CD14-positive monocyte (primary cell): Measurements from ENCODE around the gene KLHL17. TPM values are rescaled to one million over a fixed set of nuclear protein-coding genes. Genes with fewer than 3 reads are reported as not detected.

Experiments used
- DNase-seq, 3 donors: peaks; one replicate each; pipeline ENCODE4 v3.0.0-alpha.2; 2011 to 2022
- H2AFZ ChIP-seq: 2 replicates; pipeline ENCODE4 v1.6.0; 2012; ENCODE audit warnings: mild to moderate bottlenecking, low read depth, low read length, inconsistent platforms; ENCODE audit not compliant: insufficient read depth, poor library complexity, severe bottlenecking
- H3K27ac ChIP-seq, 2 donors: 1 replicate in 1 of 2; 2 replicates in 1 of 2; pipeline ENCODE4 v1.5.1; 2012 to 2013; ENCODE audit warnings: low read length in 2 of 2, control low read depth in 1 of 2, inconsistent platforms in 1 of 2, low read depth in 1 of 2, mild to moderate bottlenecking in 1 of 2
- H3K27me3 ChIP-seq, 2 donors: one replicate each; pipeline versions ENCODE4 v1.6.0 to v1.6.1; 2011 to 2013; ENCODE audit warnings: low read length in 2 of 2; ENCODE audit not compliant: control insufficient read depth in 2 of 2, insufficient read depth in 2 of 2
- H3K36me3 ChIP-seq, 2 donors: replicated peaks in 1 of 2; 1 replicate in 1 of 2; 2 replicates in 1 of 2; pipeline versions ENCODE4 v1.5.1 to v1.6.1; 2012 to 2013; ENCODE audit warnings: low read length in 2 of 2, control low read depth in 1 of 2, inconsistent platforms in 1 of 2, mild to moderate bottlenecking in 1 of 2; ENCODE audit not compliant: insufficient read depth in 2 of 2, control insufficient read depth in 1 of 2
- H3K4me1 ChIP-seq, 2 donors: 1 replicate in 1 of 2; 2 replicates in 1 of 2; pipeline versions ENCODE4 v1.5.1 to v1.6.1; 2012 to 2013; ENCODE audit warnings: low read length in 2 of 2, control low read depth in 1 of 2, inconsistent platforms in 1 of 2, mild to moderate bottlenecking in 1 of 2, moderate library complexity in 1 of 2; ENCODE audit not compliant: insufficient read depth in 2 of 2, control insufficient read depth in 1 of 2
- H3K4me2 ChIP-seq: replicated peaks from 2 replicates; pipeline ENCODE3; 2012; ENCODE audit warnings: low read length, moderate library complexity, mild to moderate bottlenecking; ENCODE audit not compliant: poor library complexity, severe bottlenecking; ENCODE audit errors: extremely low read depth
- H3K4me3 ChIP-seq, 3 experiments: fragments of 200-600 bp in 1 of 3; sonication (generic) in 1 of 3; replicated peaks in 1 of 3; 1 replicate in 2 of 3; 2 replicates in 1 of 3; pipeline ENCODE4 v1.5.1; 2011 to 2013; ENCODE audit warnings: low read length in 3 of 3, mild to moderate bottlenecking in 3 of 3, control low read depth in 2 of 3, low read depth in 2 of 3, inconsistent platforms in 1 of 3, moderate library complexity in 1 of 3
- H3K79me2 ChIP-seq: 2 replicates; pipeline ENCODE4 v1.6.0; 2012; ENCODE audit warnings: mild to moderate bottlenecking, control low read depth, inconsistent platforms, low read length, moderate library complexity; ENCODE audit not compliant: insufficient read depth
- H3K9ac ChIP-seq: 2 replicates; pipeline ENCODE4 v1.6.0; 2017; ENCODE audit warnings: low read length, mild to moderate bottlenecking; ENCODE audit not compliant: insufficient read depth, poor library complexity, severe bottlenecking
- H3K9me3 ChIP-seq, 2 donors: replicated peaks in 1 of 2; 1 replicate in 1 of 2; 2 replicates in 1 of 2; pipeline versions ENCODE4 v1.5.1 to v1.6.1; 2012 to 2013; ENCODE audit warnings: low read length in 2 of 2, control low read depth in 1 of 2; ENCODE audit not compliant: control insufficient read depth in 1 of 2, insufficient read depth in 1 of 2
- H4K20me1 ChIP-seq: 2 replicates; pipeline ENCODE4 v1.6.0; 2012; ENCODE audit warnings: mild to moderate bottlenecking, low read length, control low read depth, moderate library complexity; ENCODE audit not compliant: insufficient read depth
- H3K27ac Mint-ChIP-seq, 7 donors: one replicate each; pipeline ENCODE4 v1.8.0; 2020; ENCODE audit warnings: mild to moderate bottlenecking in 7 of 7, mixed read lengths in 7 of 7, moderate library complexity in 6 of 7, inconsistent platforms in 2 of 7
- H3K27me3 Mint-ChIP-seq, 3 donors: one replicate each; pipeline ENCODE4 v1.8.0; 2021 to 2022; ENCODE audit warnings: low read depth in 3 of 3, mild to moderate bottlenecking in 3 of 3, mixed read lengths in 3 of 3, moderate library complexity in 3 of 3, inconsistent platforms in 1 of 3
- H3K36me3 Mint-ChIP-seq, 2 donors: one replicate each; pipeline ENCODE4 v1.8.0; 2020; ENCODE audit warnings: mixed read lengths in 2 of 2, inconsistent platforms in 1 of 2, mild to moderate bottlenecking in 1 of 2
- H3K4me1 Mint-ChIP-seq: one replicate; pipeline ENCODE4 v1.8.0; 2020; ENCODE audit warnings: mild to moderate bottlenecking, mixed read lengths
- H3K4me3 Mint-ChIP-seq, 2 donors: one replicate each; pipeline ENCODE4 v1.8.0; 2020; ENCODE audit warnings: mild to moderate bottlenecking in 2 of 2, mixed read lengths in 2 of 2, moderate library complexity in 1 of 2
- H3K9me3 Mint-ChIP-seq, 7 donors: one replicate each; pipeline ENCODE4 v1.8.0; 2020 to 2022; ENCODE audit warnings: mixed read lengths in 7 of 7, mild to moderate bottlenecking in 6 of 7, moderate library complexity in 6 of 7, inconsistent platforms in 2 of 7
- CTCF ChIP-seq: fragments of 200-600 bp; IDR thresholded peaks from one replicate; pipeline ENCODE4 v1.8.0; 2022; ENCODE audit warnings: antibody characterized with exemption, mild to moderate bottlenecking
- WGBS: methylation state at CpG from one replicate; pipeline ENCODE4 v1.1.5; 2013; ENCODE audit warnings: missing lambda C conversion rate; ENCODE audit not compliant: insufficient coverage; 5-methylcytosine and 5-hydroxymethylcytosine counted together
- intact Hi-C, 2 donors: fragments of 100-400 bp; cut with micrococcal nuclease; formaldehyde crosslinking; loops; one replicate each; pipeline versions ENCODE4 v1.15.0 to v1.15.1; 2023
- polyA plus RNA-seq, 3 donors: library from polyadenylated mRNA; depleted of rRNA in 1 of 3; unstranded in 2 of 3; stranded (reverse) in 1 of 3; fragments of 300-500 nt in 2 of 3; fragments of >200 nt in 1 of 3; fragmentation: Illumina TruSeq in 2 of 3; gene quantifications; 1 replicate in 2 of 3; 2 replicates in 1 of 3; pipeline ENCODE4 v1.2.3, GENCODE V29; 2012 to 2021

The KLHL17 gene
- polyA plus RNA-seq, 3 donors: 0.31 to 48.1 (median 0.71) TPM

GRCh38 chr1:927748-928147 is 32.6 kb upstream of the KLHL17 start:
- Histone ChIP-seq H3K4me2 (no peak overlapping the region), H3K27ac (no peak overlapping the region), H2AFZ (no peak overlapping the region), H3K9ac (no peak overlapping the region), H3K9me3 (peaks cover 0 to 7% of the 10 kb centered on the region in 2 donors), H4K20me1 (no peaks in the 10 kb centered on the region), H3K4me3 (no peak overlapping the region), H3K79me2 (no peaks in the 10 kb centered on the region), H3K4me1 (peaks cover 7 to 26% of the 10 kb centered on the region in 2 donors), H3K27me3 (peaks cover 15 to 43% of the 10 kb centered on the region in 2 donors), H3K36me3 (no peaks in the 10 kb centered on the region)
- no peaks in the 10 kb centered on the region for H3K36me3 Mint-ChIP-seq
- peaks cover 12% of the 10 kb centered on the region for H3K4me1 Mint-ChIP-seq
- intact Hi-C loops: no loop called here
- no peak overlapping the region for H3K27ac Mint-ChIP-seq
- H3K27me3 Mint-ChIP-seq: peaks cover 36 to 72% (median 43%) of the 10 kb centered on the region in 3 donors
- 92% methylated on average over 6 of the region's 10 CpGs for WGBS
- no peak for TF ChIP-seq CTCF
- DNase-seq: no peak
- no peak overlapping the region for H3K4me3 Mint-ChIP-seq
- H3K9me3 Mint-ChIP-seq: peaks cover 0 to 10% (median 2%) of the 10 kb centered on the region in 7 donors

GRCh38 chr1:928825-929661 is 31.3 kb upstream of the KLHL17 start:
- no peak for DNase-seq
- no peak overlapping the region for H3K27ac Mint-ChIP-seq
- H3K27me3 Mint-ChIP-seq: peaks cover 33 to 72% (median 44%) of the 10 kb centered on the region in 3 donors
- Histone ChIP-seq H4K20me1 (no peaks in the 10 kb centered on the region), H3K4me2 (no peak overlapping the region), H3K9me3 (no peaks in the 10 kb centered on the region), H3K4me3 (no peak overlapping the region), H3K4me1 (peaks cover 0 to 14% of the 10 kb centered on the region in 2 donors), H3K36me3 (no peaks in the 10 kb centered on the region), H3K79me2 (no peaks in the 10 kb centered on the region), H3K9ac (no peak overlapping the region), H2AFZ (no peak overlapping the region), H3K27ac (no peak overlapping the region), H3K27me3 (peaks cover 11 to 44% of the 10 kb centered on the region in 2 donors)
- no peak for TF ChIP-seq CTCF
- H3K36me3 Mint-ChIP-seq: no peaks in the 10 kb centered on the region
- WGBS: 88% methylated on average over 24 of the region's 40 CpGs
- intact Hi-C loops: no loop called here
- peak overlapping the region in 1 of 2 donors; percentile 15 for H3K4me3 Mint-ChIP-seq
- peaks cover 0 to 8% (median 0%) of the 10 kb centered on the region in 7 donors for H3K9me3 Mint-ChIP-seq
- peaks cover 5% of the 10 kb centered on the region for H3K4me1 Mint-ChIP-seq
